Stimulated activated CD4-positive, alpha-beta T cell treated with anti-CD3 and anti-CD28 coated beads, Interleukin-2, amount 100 ng/mL, for 24 hours (primary cell): ENCODE measurements around the gene RRAD.
A peak's percentile ranks its signal among the peaks of the same experiment; 100 is the strongest.
"Not testable (repeated sequence)": the region's sequence is repeated elsewhere in the genome, so short reads cannot be mapped to it uniquely, and the experiment has no call there.

Experiments
- DNase-seq, 2 donors: peaks; one replicate each; pipeline ENCODE4 v3.0.0-alpha.2; 2020

RRAD gene, protein sequence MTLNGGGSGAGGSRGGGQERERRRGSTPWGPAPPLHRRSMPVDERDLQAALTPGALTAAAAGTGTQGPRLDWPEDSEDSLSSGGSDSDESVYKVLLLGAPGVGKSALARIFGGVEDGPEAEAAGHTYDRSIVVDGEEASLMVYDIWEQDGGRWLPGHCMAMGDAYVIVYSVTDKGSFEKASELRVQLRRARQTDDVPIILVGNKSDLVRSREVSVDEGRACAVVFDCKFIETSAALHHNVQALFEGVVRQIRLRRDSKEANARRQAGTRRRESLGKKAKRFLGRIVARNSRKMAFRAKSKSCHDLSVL

DNA sequence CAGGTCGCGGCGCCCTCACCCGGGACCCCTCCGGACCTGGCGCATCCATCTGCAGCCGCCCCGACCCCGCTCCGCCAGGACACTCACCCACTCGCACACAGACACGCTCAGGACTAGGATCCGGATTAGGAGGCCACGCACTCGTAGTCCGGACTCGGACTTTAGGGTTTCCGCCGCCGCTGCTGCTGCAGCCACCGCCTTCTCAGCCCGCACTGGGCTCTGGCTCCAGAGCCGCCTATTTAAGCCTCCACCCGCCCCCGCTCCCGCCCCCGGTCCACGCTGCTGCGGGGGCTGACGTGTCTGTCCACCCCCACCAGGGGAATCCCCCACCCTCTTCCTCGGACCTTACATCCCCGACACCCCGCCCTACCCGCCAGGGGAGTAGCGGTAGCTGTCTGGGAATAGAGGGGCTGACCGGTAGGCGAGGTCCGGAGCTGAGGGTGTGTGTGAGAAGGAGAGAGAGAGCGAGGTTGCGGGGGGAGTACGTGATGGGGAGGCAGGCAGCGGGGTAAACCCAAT is at the start of gene RRAD:
TSS of gene RRAD (minus strand) at position 214 of the 519 bp plus-strand sequence. CDS start 356 bp downstream, outside the sequence.
- DNase-seq = no peak

DNA sequence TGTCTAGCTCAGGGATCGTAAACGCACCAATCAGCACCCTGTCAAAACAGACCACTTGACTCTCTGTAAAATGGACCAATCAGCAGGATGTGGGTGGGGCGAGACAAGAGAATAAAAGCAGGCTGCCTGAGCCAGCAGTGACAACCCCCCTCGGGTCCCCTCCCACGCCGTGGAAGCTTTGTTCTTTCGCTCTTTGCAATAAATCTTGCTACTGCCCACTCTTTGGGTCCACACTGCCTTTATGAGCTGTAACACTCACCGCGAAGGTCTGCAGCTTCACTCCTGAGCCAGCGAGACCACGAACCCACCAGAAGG is 49.6 kb upstream of the RRAD start:
- peak; percentile 52 to 53 for DNase-seq

DNA sequence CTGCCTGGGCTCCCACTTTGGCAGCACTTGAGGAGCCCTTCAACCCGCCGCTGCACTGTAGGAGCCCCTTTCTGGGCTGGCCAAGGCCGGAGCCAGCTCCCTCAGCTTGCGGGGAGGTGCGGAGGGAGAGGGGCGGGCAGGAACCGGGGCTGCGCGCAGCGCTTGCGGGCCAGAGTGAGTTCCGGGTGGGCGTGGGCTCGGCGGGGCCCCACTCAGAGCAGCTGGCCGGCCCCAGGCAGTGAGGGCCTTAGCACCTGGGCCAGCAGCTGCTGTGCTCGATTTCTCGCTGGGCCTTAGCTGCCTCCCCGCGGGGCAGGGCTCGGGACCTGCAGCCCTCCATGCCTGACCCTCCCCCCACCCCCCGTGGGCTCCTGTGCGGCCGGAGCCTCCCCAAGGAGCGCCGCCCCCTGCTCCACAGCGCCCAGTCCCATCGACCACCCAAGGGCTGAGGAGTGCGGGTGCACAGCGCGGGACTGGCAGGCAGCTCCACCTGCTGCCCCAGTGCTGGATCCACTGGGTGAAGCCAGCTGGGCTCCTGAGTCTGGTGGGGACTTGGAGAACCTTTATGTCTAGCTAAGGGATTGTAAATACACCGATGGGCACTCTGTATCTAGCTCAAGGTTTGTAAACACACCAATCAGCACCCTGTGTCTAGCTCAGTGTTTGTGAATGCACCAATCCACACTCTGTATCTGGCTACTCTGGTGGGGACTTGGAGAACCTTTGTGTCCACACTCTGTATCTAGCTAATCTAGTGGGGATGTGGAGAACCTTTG is 49.0 kb upstream of the RRAD start:
- DNase-seq = not testable (repeated sequence)

DNA sequence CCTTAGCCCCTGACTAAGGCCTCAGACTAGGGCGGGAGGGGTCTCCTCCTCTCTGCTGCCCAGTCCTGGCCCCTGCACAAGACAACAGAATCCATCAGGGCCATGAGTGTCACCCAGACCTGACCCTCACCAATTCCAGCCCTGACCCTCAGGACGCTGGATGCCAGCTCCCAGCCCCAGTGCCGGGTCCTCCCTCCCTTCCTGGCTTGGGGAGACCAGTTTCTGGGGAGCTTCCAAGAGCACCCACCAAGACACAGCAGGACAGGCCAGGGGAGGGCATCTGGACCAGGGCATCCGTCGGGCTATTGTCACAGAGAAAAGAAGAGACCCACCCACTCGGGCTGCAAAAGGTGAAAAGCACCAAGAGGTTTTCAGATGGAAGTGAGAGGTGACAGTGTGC is 48.4 kb upstream of the RRAD start:
- DNase-seq = no peak

DNA sequence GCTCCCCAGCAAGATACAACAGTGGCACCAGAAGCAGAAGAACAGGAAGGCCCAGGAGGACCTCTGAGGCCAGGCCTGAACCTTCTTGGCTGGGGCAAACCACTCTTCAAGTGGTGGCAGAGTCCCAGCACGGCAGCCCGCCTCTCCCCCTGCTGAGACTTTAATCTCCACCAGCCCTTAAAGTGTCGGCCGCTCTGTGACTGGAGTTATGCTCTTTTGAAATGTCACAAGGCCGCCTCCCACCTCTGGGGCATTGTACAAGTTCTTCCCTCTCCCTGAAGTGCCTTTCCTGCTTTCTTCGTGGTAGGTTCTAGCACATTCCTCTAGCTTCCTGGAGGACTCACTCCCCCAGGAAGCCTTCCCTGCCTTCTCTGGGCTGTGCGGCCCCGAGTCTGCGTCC is 47.6 kb upstream of the RRAD start:
- no peak for DNase-seq

DNA sequence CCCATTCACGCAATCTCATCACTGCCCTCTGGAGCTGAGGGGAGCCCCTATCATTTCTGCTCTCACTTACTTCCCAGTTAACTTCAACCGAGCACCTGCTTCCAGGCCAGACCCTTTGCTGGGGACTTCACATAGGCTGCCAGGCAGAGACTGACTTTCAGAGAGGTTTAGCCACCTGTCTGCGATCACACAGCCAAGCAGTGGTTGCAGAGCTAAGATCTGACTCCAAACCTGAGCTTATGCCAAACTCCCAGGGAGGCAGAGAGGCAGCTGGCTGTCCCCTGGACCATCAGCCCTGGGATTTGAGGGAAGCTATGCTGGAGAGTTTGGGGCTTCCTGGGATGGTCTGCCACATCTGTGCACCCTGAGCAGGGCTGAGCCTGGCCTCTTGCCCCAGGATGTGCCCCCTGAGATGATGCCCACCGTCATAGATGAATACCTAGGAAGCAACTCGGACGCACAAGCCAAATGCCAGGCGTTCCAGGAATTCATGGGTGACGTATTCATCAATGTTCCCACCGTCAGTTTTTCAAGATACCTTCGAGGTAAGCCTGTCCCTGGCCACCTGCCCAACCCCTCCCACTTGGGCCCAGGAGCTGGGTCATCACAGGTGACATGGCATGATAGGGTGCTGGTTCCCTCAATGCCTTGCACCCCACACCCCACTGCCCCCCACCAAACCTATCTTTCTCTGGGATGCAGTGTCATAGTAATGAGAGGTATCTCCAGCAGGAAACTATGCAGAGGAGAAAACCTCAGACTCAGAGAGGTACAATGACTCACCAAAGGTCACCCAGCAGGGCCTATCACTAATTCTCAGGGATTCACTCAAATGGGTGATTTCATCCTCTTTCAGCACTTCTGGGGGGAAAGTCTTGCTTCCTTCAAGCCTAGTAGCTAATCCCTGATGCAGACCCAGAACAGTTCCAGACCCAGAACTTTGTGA is 45.7 kb upstream of the RRAD start:
- DNase-seq = no peak

DNA sequence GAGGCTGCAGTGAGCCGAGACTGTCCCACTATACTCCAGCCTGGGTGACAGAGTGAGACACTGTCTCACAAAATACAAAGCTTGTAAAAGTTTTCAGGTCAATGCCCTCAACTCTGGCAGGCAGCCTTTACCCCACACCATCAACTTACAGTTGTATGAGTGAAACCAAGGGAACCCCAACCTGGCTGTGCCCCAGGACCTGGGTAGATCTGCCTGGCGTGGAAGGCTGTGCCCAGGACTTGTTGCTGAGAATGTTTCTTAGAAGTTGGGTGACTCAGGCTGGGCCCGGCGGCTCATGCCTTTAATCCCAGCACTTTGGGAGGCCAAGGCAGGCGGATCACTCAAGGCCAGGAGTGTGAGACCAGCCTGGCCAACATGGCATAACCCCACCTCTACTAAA is 43.5 kb upstream of the RRAD start:
- DNase-seq = no peak

DNA sequence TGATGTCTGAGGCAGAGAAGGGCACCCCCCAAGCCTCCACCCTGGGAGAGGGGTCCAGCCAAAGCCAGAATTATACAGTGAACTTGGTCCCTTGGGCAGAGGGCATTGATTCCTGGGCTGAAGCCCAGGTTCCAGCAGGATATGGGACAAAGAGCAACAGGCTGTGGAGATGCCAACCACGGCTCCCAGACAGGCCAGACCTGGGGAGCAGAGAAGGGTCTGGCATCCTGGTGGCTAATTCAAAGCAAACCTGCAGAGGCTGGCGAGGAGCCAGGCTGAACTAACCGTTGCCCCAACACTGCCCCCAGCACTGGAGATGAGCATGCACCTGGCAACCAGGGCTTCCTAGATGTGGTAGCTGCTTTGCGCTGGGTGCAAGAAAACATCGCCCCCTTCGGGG is 38.7 kb upstream of the RRAD start:
- DNase-seq = no peak

DNA sequence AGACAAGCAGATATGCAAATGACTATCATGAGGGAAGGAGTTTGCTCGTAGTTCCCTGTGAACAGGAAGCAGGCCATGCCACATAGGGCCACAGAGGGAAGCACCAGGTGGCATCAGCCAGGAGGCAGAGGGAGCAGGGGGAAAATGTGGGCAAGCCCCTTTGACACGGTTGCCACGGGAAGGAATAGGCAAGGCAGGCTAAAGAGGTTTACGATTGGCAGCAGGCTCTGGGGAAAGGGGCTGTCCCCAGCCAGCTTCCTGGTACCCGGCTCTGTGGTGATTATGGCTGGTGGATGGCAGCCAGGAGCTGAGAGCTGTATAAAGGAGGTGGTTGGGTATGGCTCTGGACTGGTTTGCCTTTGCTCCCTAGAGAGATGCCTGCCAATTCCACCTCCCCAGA is 36.6 kb upstream of the RRAD start:
- no peak for DNase-seq

DNA sequence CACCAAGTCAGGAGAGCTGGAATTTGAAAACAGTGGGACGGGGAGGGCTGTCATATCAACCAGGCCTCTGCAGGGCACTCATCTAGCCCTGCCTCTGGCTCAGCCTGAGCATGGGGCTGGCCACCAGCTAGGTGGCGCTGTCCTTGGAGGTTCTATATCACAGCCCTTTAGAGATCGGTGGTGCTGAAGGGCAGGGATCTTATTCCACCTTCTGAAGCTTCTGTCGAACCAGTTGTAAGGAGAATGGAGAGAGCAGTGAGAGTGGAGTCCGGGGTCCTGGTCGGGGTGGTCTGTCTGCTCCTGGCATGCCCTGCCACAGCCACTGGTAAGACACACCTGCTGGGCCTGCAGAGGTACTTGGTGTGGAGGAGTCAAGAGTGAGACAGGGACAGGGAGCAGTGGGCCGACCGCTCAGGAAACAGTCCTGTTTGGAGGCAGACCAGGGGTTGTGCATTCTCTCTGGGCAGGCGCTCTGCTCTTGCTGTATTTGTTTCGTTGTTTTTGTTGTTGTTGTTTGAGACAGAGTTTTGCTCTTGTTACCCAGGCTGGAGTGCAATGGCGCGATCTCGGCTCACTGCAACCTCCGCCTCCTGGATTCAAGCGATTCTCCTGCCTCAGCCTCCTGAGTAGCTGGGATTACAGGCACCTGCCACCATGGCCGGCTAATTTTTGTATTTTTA is 35.9 kb upstream of the RRAD start, which contains the start of gene CES3:
TSS of gene CES3 (plus strand) at position 202 of the 680 bp plus-strand sequence. CDS start at position 244, 42 bp downstream.
- DNase-seq = peak; percentile 71 to 76

DNA sequence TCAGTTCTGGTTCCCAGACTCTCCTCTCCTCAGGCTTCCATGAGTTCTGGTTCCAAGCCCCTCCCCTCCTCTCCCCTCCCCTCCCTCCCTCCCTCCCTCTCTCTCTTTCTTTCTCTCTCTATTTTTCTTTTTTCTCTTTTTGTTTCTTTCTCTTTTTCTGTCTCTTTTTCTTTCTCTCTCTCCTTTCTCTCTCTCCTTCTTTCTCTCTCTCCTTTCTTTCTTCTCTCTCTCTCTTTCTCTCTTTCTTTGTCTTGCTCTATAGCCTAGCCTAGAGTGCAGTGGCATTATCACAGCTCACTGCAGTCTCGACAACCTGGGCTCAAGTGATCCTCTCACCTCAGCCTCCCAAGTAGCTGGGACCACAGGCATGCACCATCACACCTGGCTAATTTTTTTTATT is 34.9 kb upstream of the RRAD start:
- no peak for DNase-seq

DNA sequence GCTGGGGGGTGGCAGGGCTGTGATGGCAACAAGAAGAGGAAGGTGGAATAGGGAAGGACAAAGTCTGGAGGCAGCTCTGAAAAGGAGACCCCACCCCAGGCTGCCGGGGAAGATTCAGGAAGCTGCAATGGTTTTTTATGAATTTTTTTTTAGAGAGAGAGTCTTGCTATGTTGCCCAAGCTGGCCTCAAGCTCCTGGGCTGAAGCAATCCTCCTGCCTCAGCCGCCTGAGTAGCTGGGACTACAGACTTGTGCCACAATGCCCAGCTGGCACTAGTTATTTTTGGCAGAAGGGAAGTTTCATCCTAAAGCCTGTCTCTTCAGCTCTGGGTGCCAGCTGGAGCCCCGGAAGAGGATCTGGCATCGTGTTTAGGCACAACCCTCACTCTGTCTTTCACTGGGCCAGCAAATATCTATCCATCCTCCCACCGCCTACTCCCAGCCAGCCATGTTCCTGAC is 34.4 kb upstream of the RRAD start:
- DNase-seq = no peak

DNA sequence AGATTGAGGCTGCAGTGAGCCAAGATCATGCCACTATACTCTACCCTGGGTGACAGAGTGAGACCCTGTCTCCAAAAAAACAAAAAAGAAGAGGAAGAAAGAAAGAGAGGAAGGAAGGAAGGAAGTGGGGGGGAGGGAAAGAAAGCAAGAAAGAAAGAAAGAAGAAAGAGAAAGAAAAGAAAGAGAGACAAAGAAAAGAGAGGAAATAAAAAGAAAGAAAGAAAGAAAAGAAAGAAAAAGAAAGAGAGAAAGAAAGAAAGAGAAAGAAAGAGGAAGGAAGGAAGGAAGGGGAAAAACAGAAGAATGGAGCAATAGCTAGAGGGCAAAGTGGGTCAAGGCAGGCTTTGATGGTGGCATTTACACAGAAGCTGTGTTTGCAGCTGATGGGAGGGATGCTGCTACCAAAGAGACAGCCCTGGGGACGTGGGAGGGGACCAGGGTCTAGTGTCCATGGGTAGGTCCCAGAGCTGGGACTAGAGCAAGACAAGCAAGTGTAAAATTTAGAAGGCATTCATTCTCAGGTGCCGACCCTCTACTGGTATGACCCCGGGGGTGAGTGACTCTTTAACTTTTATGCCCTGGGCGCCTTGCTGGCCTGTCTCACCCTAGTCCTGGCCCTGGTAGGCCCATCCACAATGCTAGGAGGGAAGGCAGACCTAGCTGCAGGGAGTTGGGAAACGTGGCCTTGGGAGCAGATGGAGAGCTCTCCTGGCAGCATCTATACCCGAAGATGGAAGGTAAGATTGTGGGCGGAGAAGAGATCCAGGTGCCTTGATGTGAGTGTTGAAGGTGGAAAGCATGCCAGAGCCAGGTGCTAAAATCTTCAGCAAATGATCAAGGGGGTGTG is 33.7 kb upstream of the RRAD start:
- DNase-seq = no peak

DNA sequence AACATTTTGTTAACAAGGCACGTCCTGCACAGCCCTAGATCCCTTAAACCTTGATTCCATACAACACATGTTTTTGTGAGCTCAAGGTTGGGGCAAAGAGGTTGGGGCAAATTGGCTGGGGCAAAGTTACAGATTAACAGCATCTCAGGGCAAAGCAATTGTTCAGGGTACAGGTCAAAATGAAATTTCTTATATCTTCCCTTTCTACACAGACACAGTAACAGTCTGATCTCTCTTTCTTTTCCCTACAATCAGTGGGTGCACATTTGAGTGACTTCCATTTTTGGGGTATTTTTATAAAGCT is 30.8 kb upstream of the RRAD start:
- DNase-seq = not testable (repeated sequence)

DNA sequence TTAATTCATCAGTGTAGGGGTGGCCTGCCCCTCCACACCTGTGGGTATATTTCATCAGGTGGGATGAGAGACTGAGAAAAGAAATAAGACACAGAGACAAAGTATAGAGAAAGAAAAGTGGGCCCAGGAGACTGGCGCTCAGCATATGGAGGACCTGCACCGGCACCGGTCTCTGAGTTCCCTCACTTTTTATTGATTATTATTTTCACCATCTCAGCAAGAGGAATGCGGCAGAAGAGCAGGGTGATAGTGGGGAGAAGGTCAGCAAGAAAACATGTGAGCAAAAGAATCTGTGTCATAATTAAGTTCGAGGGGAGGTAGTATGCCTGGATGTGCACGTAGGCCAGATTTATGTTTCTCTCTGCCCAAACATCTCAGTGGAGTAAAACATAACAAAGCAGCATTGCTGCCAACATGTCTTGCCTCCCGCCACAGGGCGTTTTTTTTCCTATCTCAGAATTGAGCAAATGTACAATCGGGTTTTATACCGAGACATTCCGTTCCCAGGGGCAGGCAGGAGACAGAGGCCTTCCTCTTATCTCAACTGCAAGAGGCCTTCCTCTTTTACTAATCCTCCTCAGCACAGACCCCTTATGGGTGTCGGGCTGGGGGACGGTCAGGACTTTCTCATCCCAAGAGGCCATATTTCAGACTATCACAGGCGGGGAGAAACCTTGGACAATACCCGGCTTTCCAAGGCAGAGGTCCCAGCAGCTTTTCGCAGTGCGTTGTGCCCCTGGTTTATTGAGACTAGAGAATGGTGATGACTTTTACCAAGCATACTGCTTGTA is 30.2 kb upstream of the RRAD start:
- DNase-seq = not testable (repeated sequence)

DNA sequence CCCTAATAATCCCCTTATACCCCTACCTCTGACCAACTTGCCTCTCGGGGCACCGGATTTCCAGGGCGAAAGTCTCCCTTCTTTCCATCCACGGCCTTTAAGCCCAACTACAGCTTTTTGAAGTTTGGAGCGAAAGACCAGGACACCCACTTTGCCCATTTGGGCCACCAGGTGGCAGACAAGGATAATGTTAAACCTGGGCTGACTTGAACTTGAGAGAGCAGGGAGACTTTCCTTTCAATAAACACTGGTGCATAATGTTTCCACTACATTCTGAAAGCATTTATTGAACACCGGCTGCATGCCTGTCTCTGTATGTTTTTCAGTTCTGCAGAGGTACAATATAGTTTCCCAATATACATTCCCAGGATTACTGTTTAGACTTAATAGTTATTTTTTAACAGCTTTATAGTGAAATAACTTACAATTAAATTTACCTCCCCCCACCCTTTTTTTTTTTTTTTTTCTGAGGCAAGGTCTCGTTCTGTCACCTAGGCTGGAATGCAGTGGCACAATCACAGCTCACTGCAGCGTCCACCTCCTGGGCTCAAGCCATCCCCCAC is 28.8 kb upstream of the RRAD start:
- peak; percentile 83 to 84 for DNase-seq

DNA sequence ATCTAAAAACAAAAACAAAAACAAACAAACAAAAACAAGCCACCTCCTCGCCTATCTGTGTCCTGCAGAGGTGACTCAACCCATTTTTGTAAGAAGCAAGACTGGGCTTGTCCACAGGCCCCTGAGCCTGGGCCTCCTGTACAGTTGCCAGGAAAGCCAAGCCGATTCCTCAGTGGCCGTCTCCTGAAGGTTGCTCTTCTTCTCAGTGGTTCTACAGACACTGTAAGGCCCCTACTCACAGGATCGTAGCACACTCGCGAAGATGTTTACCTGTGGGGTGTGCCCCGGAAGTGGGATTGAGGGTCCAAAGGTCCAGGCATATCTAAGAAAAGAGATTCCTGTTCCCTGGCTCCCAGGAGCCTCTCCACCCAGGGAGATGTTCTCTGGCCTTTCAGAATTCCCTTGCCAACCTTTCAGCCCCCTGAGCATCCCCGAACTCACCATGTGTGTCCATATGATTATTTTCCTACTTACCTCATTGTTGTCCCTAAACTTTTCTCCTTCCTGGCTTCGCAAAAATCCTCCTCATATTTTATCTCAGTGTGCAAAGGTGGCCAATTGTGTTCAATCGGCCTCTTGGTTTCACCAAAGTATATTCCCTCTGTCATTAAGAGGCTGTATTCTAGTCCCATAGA is 28.2 kb upstream of the RRAD start:
- no peak for DNase-seq

DNA sequence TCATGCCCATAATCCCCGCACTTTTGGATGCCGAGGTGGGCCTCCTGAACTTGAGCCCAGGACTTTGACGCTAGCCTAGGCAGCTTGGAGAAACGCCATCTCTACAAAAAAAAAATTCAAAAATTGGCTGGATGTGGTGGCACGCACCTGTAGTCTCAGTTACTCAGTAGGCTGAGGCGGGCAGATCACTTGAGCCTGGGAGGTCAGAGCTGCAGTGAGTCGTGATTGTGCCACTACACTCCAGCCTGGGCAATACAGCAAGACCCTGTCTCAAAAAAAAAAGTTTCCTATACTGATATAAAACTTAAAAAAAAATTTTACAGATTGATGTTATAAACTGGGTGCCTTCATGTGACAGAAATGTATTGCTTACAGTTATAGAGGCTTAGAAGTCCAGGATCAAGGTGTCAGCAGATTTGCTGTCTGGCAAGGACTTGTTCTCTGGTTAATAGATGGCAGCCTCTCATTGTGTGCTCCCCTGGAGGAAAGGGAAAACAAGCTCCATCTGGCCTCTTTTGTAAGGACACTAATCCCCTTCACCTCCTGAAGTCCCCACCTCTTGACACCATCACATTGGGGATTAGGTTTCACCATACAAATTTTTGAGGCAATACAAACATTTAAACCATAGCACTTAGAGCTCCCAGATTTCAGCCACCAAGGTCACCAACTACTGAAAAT is 27.2 kb upstream of the RRAD start:
- DNase-seq = no peak
